ENCODE data around the gene UQCRH. TPM values are rescaled to one million over a fixed set of nuclear protein-coding genes. Genes with fewer than 3 reads are reported as not detected.
"Not testable (repeated sequence)": the region's sequence is repeated elsewhere in the genome, so short reads cannot be mapped to it uniquely, and the experiment has no call there.

Gene UQCRH
- total RNA-seq, 1 donor from 2014 or later = 353 TPM

- DNase-seq = no peak
Measured at GRCh38 chr1:46334030-46334384, 30.5 kb downstream of the UQCRH start.

- no peak for DNase-seq
Measured at GRCh38 chr1:46335081-46335480, 31.6 kb downstream of the UQCRH start.

- not testable (repeated sequence) for DNase-seq
Measured at GRCh38 chr1:46337409-46337808, 33.9 kb downstream of the UQCRH start.

- peak; percentile 91 for DNase-seq
Measured at GRCh38 chr1:46340404-46341221, 37.1 kb downstream of the UQCRH start, which contains the start of gene NSUN4. TSS of gene NSUN4 (plus strand) at chr1:46340807. CDS start at chr1:46340827, 20 bp downstream.

- DNase-seq = no peak
Measured at GRCh38 chr1:46341222-46342083, 38.0 kb downstream of the UQCRH start.

GRCh38 chr1:46342084-46342656 is 38.7 kb downstream of the UQCRH start:
- DNase-seq = no peak

GRCh38 chr1:46342677-46343350 is 39.3 kb downstream of the UQCRH start:
- DNase-seq = no peak

- no peak for DNase-seq
Measured at GRCh38 chr1:46343351-46343695, 39.8 kb downstream of the UQCRH start.

GRCh38 chr1:46343705-46344104 is 40.2 kb downstream of the UQCRH start:
- DNase-seq = no peak

GRCh38 chr1:46344481-46344880 is 41.0 kb downstream of the UQCRH start:
- DNase-seq = no peak

- DNase-seq = no peak
Measured at GRCh38 chr1:46345281-46345680, 41.8 kb downstream of the UQCRH start.

- no peak for DNase-seq
Measured at GRCh38 chr1:46352363-46352762, 48.9 kb downstream of the UQCRH start.

GRCh38 chr1:46355920-46356319 is 52.4 kb downstream of the UQCRH start:
- not testable (repeated sequence) for DNase-seq

- no peak for DNase-seq
Measured at GRCh38 chr1:46362158-46362557, 58.7 kb downstream of the UQCRH start.

GRCh38 chr1:46363121-46363520 is 59.6 kb downstream of the UQCRH start:
- no peak for DNase-seq

GRCh38 chr1:46364612-46365011 is 61.1 kb downstream of the UQCRH start:
- DNase-seq = no peak

- DNase-seq = not testable (repeated sequence)
Measured at GRCh38 chr1:46365796-46366195, 62.3 kb downstream of the UQCRH start.

Other genes starting within 250 kb of the UQCRH start
- 5.5 TPM for gene PIK3R3, start 171.1 kb upstream of the UQCRH start, total RNA-seq
- 0.39 TPM for gene TSPAN1, start 128.6 kb upstream of the UQCRH start, total RNA-seq
- gene P3R3URF, start 127.2 kb upstream of the UQCRH start, total RNA-seq = not detected
- 20.6 TPM for gene POMGNT1, start 105.3 kb upstream of the UQCRH start, total RNA-seq
- 2.3 TPM for gene LURAP1, start 100.4 kb upstream of the UQCRH start, total RNA-seq
- gene RAD54L, start 55.9 kb upstream of the UQCRH start, total RNA-seq = 4.6 TPM
- gene LRRC41, start 82 bp upstream of the UQCRH start, total RNA-seq = 48.4 TPM
- gene NSUN4, start 37.1 kb downstream of the UQCRH start, total RNA-seq = 14.2 TPM
- 11.2 TPM for gene FAAH, start 90.6 kb downstream of the UQCRH start, total RNA-seq
- not detected for gene DMBX1, start 186.1 kb downstream of the UQCRH start, total RNA-seq
- not detected for gene KNCN, start 247.9 kb downstream of the UQCRH start, total RNA-seq